K562 (cell line): Measurements from ENCODE around the gene CNDP2. TPM values are rescaled to one million over a fixed set of nuclear protein-coding genes. Genes with fewer than 3 reads are reported as not detected.
A peak's percentile ranks its signal among the peaks of the same experiment; 100 is the strongest.

Source experiments
- BDP1 ChIP-seq: IDR thresholded peaks from 3 replicates; pipeline ENCODE4 v1.6.1; 2011; ENCODE audit not compliant: insufficient read length, insufficient read depth
- CBFA2T2 ChIP-seq: fragments of 450-650 bp; conservative IDR thresholded peaks from 2 replicates; pipeline ENCODE4 v1.6.1; 2017; ENCODE audit warnings: mild to moderate bottlenecking
- CBX8 ChIP-seq: fragments of 200-600 bp; sonication (generic); IDR thresholded peaks from 2 replicates; pipeline ENCODE4 v1.6.1; 2012; ENCODE audit warnings: borderline replicate concordance, mixed run types, low read depth, mild to moderate bottlenecking, moderate library complexity, mixed read lengths, low read length, control low read depth, inconsistent platforms; ENCODE audit not compliant: poor library complexity, severe bottlenecking; ENCODE audit errors: extremely low read depth
- CTCF ChIP-seq, 3 experiments: IDR thresholded peaks in 2 of 3; conservative IDR thresholded peaks in 1 of 3; 2 replicates each; pipeline ENCODE4 v1.5.1; 2011 to 2012; ENCODE audit warnings: low read length in 3 of 3, mild to moderate bottlenecking in 3 of 3, control low read depth in 2 of 3, improper control_type of control experiment in 1 of 3, inconsistent platforms in 1 of 3, low read depth in 1 of 3, mixed read lengths in 1 of 3, moderate library complexity in 1 of 3; ENCODE audit not compliant: insufficient read depth in 2 of 3
- DIDO1 ChIP-seq: fragments of 450-650 bp; IDR thresholded peaks from 2 replicates; pipeline ENCODE4 v1.6.1; 2016; ENCODE audit warnings: low read depth, missing biosample characterization, missing genetic modification characterization
- EZH2 ChIP-seq: IDR thresholded peaks from 2 replicates; pipeline ENCODE4 v1.6.1; 2012; ENCODE audit warnings: low read depth, mild to moderate bottlenecking, inconsistent platforms, low read length, borderline replicate concordance
- FOSL1 ChIP-seq: fragments of 200-800 bp; sonication (Bioruptor generic); conservative IDR thresholded peaks from 2 replicates; pipeline ENCODE4 v1.6.1; 2016; ENCODE audit warnings: missing genetic modification characterization, missing compliant biosample characterization
- GABPB1 ChIP-seq: sonication (generic); formaldehyde crosslinking; IDR thresholded peaks from 2 replicates; pipeline ENCODE4 v1.8.0; 2022; ENCODE audit warnings: mild to moderate bottlenecking, missing genetic modification reagents
- HMG20A ChIP-seq: fragments of 450-650 bp; formaldehyde crosslinking; conservative IDR thresholded peaks from 2 replicates; pipeline ENCODE4 v1.4.0; 2020; ENCODE audit warnings: mild to moderate bottlenecking, mixed read lengths
- IFI16 ChIP-seq: fragments of 250-450 bp; sonication (Bioruptor Pico); IDR thresholded peaks from 2 replicates; pipeline ENCODE4 v2.1.2; 2022; ENCODE audit warnings: mild to moderate bottlenecking, inconsistent platforms
- MAFK ChIP-seq: IDR thresholded peaks from 2 replicates; pipeline ENCODE4 v1.6.1; 2011; ENCODE audit warnings: low read length, improper control_type of control experiment
- NKRF ChIP-seq: fragments of 450-650 bp; IDR thresholded peaks from 2 replicates; pipeline ENCODE4 v1.6.1; 2016; ENCODE audit warnings: borderline replicate concordance
- POLR2AphosphoS2 ChIP-seq: IDR thresholded peaks from 2 replicates; pipeline ENCODE4 v1.6.1; 2012; ENCODE audit warnings: low read length, improper control_type of control experiment
- PTTG1 ChIP-seq: fragments of 450-650 bp; IDR thresholded peaks from 2 replicates; pipeline ENCODE4 v1.6.1; 2016; ENCODE audit warnings: low read depth, mild to moderate bottlenecking, missing genetic modification characterization, missing compliant biosample characterization
- RBFOX2 ChIP-seq: fragments of 200-400 bp; formaldehyde crosslinking; IDR thresholded peaks from 2 replicates; pipeline ENCODE4 v1.6.1; 2017; ENCODE audit warnings: low read depth, mild to moderate bottlenecking, low read length, moderate library complexity
- RBM22 ChIP-seq: fragments of 200-400 bp; formaldehyde crosslinking; IDR thresholded peaks from 2 replicates; pipeline ENCODE4 v1.6.1; 2018; ENCODE audit warnings: low read length, low read depth; ENCODE audit not compliant: poor library complexity, severe bottlenecking
- RBM39 ChIP-seq: fragments of 200-400 bp; formaldehyde crosslinking; optimal IDR thresholded peaks from 2 replicates; pipeline ENCODE3; 2018; ENCODE audit warnings: low read depth, low read length
- SMARCB1 ChIP-seq: IDR thresholded peaks from 2 replicates; pipeline ENCODE4 v1.6.1; 2011; ENCODE audit warnings: improper control_type of control experiment, low read depth; ENCODE audit not compliant: insufficient read length
- ZNF23 ChIP-seq: fragments of 250-450 bp; sonication (Bioruptor Pico); IDR thresholded peaks from 2 replicates; pipeline ENCODE4 v1.4.0; 2020; ENCODE audit warnings: mild to moderate bottlenecking
- polyA plus RNA-seq, 8 experiments: library from polyadenylated mRNA; depleted of rRNA in 4 of 8; stranded (reverse) in 5 of 8; unstranded in 3 of 8; fragments of >200 nt; fragmentation: Nextera tagmentation in 2 of 8; fragmentation: Illumina TruSeq in 1 of 8; extraction: Ambion mirVana in 2 of 8; extraction: Trizol in 1 of 8; gene quantifications; 2 replicates each; pipeline versions ENCODE4 v1.2.1 to v1.2.3, GENCODE V29; 2011 to 2014; ENCODE audit warnings: inconsistent platforms in 1 of 8, missing spikeins in 1 of 8
- total RNA-seq, 7 experiments: library from RNA; depleted of rRNA in 6 of 7; stranded (reverse); fragments of >200 nt in 6 of 7; fragmentation: Illumina TruSeq in 2 of 7; extraction: Trizol in 2 of 7; gene quantifications; 2 replicates each; pipeline versions ENCODE4 v1.2.1 to v1.2.3, GENCODE V29; 2011 to 2021; ENCODE audit warnings: low replicate concordance in 1 of 7
- TF ChIP-seq, protein P1 (sequence below): IDR thresholded peaks from 2 replicates; pipeline ENCODE4 v1.6.1; 2014; ENCODE audit warnings: antibody characterized with exemption
- TF ChIP-seq, protein P2 (sequence below): sonication (generic); formaldehyde crosslinking; IDR thresholded peaks from 2 replicates; pipeline ENCODE4 v1.8.1; 2022; ENCODE audit warnings: missing genetic modification reagents

CNDP2 gene
- total and polyA plus RNA-seq, 9 of the 15 experiments (the other 6 are each of a cell fraction or from before 2014, with no cell fraction given): 34.1 to 128 (median 53.8) TPM

DNA sequence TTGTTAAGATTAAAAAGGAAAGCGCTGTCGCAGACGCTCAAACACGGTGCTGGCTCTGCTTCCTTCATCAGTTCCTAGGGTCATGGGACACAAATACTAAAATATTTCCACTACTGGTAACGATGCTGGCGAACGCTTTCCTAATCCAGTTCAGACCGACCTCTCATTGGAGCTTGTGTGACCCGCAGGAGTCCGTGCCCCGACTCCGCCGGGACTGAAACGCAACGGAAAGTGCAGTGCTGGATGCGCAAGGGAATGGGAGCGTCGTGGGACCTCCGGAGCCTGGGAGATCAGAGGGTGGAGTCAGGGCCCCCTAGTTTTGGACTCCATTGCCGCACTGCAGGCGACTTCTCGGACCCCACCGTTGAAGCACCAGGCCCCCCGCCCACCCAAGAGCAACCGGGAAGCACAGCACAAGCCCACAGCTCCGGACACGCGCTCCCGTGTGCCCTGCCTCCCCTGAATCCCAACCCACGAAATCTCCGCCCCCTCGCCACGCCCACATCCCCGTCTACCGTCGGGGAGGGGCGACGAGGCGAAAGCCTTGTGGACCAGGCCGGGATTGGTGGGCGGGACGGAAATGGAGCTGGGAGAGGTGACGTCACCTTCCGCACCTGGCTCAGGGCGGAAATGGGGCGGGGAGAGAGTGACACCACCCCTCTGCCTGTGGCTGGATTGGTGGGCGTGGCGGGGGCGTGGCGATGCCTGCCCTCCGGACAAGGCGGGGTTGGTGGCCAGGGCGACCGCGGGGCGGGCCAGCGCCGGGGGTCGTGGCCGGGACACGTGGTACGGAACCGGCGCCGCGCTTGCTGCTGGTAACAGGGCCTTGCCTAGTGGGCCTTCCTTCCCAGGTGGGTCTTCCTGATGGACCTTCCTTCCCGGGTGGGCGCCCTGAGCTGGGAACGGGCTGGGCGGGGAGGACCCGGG is at the start of gene CNDP2 (continued):
- TF ChIP-seq NKRF (peak; percentile 83; the same call in 1 of the 2 replicates), RBM22 (no peak), MAFK (no peak), IFI16 (CRISPR knock-in tag) (no peak), BDP1 (no peak), HMG20A (no peak), EZH2 (no peak), CBFA2T2 (peak; percentile 39), PTTG1 (tag) (no peak), ZNF23 (CRISPR knock-in tag) (no peak), GABPB1 (CRISPR knock-in tag) (peak; percentile 84), RBFOX2 (peak; percentile 88), RBM39 (no peak), DIDO1 (tag) (no peak), POLR2AphosphoS2 (no peak), CBX8 (no peak), SMARCB1 (no peak), CTCF (IDR thresholded peaks at IDR 0.05 in 2 of 3, conservative IDR thresholded peaks at IDR 0.05 in 1 of 3; ENCODE audit: insufficient read depth in 2 of 3, low read depth in 1 of 3, low read length in 3 of 3) (no peak), FOSL1 (peak; percentile 51)
- TF ChIP-seq, protein P1, sequence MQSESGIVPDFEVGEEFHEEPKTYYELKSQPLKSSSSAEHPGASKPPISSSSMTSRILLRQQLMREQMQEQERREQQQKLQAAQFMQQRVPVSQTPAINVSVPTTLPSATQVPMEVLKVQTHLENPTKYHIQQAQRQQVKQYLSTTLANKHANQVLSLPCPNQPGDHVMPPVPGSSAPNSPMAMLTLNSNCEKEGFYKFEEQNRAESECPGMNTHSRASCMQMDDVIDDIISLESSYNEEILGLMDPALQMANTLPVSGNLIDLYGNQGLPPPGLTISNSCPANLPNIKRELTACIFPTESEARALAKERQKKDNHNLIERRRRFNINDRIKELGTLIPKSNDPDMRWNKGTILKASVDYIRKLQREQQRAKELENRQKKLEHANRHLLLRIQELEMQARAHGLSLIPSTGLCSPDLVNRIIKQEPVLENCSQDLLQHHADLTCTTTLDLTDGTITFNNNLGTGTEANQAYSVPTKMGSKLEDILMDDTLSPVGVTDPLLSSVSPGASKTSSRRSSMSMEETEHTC: no peak
- TF ChIP-seq, protein P2, sequence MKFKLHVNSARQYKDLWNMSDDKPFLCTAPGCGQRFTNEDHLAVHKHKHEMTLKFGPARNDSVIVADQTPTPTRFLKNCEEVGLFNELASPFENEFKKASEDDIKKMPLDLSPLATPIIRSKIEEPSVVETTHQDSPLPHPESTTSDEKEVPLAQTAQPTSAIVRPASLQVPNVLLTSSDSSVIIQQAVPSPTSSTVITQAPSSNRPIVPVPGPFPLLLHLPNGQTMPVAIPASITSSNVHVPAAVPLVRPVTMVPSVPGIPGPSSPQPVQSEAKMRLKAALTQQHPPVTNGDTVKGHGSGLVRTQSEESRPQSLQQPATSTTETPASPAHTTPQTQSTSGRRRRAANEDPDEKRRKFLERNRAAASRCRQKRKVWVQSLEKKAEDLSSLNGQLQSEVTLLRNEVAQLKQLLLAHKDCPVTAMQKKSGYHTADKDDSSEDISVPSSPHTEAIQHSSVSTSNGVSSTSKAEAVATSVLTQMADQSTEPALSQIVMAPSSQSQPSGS (CRISPR knock-in tag): peak; percentile 95
